IMR-90 (cell line): ENCODE data around the gene ADAM12.

Experiments
- BHLHE40 ChIP-seq: fragments of 150-350 bp; IDR thresholded peaks from 2 replicates; pipeline ENCODE4 v1.6.1; 2016; ENCODE audit warnings: mild to moderate bottlenecking, low read depth, low read length
- CEBPB ChIP-seq: IDR thresholded peaks from 2 replicates; pipeline ENCODE4 v1.6.1; 2012; ENCODE audit warnings: low read depth, low read length, improper control_type of control experiment
- POLR2A ChIP-seq: IDR thresholded peaks from 2 replicates; pipeline ENCODE4 v1.6.1; 2012; ENCODE audit warnings: mild to moderate bottlenecking, low read depth, low read length
- RCOR1 ChIP-seq: IDR thresholded peaks from 2 replicates; pipeline ENCODE4 v1.6.1; 2012; ENCODE audit warnings: mild to moderate bottlenecking, low read length, improper control_type of control experiment; ENCODE audit not compliant: insufficient replicate concordance
- RFX5 ChIP-seq: IDR thresholded peaks from 2 replicates; pipeline ENCODE4 v1.8.0; 2012; ENCODE audit warnings: low read depth, mild to moderate bottlenecking, low read length, moderate library complexity
- SMC3 ChIP-seq: fragments of 150-350 bp; IDR thresholded peaks from 2 replicates; pipeline ENCODE4 v1.6.1; 2016; ENCODE audit warnings: low read depth, mild to moderate bottlenecking, antibody characterized with exemption, low read length, moderate library complexity
- TF ChIP-seq, protein P1 (sequence below): conservative IDR thresholded peaks from 2 replicates; pipeline ENCODE4 v1.5.1; 2012; ENCODE audit warnings: mild to moderate bottlenecking, low read depth, low read length, improper control_type of control experiment
- TF ChIP-seq, protein P2 (sequence below): fragments of 150-350 bp; IDR thresholded peaks from 2 replicates; pipeline ENCODE4 v1.6.1; 2017; ENCODE audit warnings: mild to moderate bottlenecking, antibody characterized with exemption, low read length, low read depth

DNA sequence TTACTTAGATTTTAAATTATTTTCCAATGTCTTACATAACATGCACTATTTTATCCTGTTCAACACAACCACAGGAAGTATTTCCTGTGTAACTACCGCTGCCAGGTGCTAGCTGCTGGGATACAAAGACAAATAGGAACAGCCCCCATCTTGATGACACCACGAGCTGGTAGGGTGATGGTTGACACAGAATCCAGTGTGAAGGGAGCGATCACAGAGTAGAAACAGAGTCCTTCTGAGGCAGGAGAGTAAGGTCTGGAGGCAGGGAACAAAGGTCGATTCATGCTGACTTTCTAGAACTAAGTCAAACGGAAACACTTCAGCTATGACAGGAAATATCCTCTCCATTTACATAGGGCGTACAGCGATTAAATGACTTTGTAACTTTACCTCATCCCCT, 232.3 kb downstream of the ADAM12 start:
- TF ChIP-seq POLR2A (no peak), BHLHE40 (no peak), RFX5 (no peak), RCOR1 (no peak), CEBPB (no peak), SMC3 (no peak)
- TF ChIP-seq, protein P1, sequence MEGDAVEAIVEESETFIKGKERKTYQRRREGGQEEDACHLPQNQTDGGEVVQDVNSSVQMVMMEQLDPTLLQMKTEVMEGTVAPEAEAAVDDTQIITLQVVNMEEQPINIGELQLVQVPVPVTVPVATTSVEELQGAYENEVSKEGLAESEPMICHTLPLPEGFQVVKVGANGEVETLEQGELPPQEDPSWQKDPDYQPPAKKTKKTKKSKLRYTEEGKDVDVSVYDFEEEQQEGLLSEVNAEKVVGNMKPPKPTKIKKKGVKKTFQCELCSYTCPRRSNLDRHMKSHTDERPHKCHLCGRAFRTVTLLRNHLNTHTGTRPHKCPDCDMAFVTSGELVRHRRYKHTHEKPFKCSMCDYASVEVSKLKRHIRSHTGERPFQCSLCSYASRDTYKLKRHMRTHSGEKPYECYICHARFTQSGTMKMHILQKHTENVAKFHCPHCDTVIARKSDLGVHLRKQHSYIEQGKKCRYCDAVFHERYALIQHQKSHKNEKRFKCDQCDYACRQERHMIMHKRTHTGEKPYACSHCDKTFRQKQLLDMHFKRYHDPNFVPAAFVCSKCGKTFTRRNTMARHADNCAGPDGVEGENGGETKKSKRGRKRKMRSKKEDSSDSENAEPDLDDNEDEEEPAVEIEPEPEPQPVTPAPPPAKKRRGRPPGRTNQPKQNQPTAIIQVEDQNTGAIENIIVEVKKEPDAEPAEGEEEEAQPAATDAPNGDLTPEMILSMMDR, result no peak
- TF ChIP-seq, protein P2, sequence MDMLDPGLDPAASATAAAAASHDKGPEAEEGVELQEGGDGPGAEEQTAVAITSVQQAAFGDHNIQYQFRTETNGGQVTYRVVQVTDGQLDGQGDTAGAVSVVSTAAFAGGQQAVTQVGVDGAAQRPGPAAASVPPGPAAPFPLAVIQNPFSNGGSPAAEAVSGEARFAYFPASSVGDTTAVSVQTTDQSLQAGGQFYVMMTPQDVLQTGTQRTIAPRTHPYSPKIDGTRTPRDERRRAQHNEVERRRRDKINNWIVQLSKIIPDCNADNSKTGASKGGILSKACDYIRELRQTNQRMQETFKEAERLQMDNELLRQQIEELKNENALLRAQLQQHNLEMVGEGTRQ, result no peak
